HL-60 (cell line): ENCODE data around the gene MEX3C.

Source experiments
- DNase-seq, 2 experiments: peaks; one replicate each; pipeline ENCODE4 v3.0.0-alpha.2; 2010 to 2020; ENCODE audit warnings: low read depth in 1 of 2, low spot score in 1 of 2
- H3K27ac ChIP-seq: fragments of 250-450 bp; sonication (Bioruptor Pico); replicated peaks from 2 replicates; pipeline ENCODE4 v1.5.1; 2020; ENCODE audit warnings: mild to moderate bottlenecking, moderate library complexity
- H3K27me3 ChIP-seq: fragments of 250-450 bp; sonication (Bioruptor Pico); 2 replicates; pipeline ENCODE4 v1.5.1; 2021; ENCODE audit warnings: mild to moderate bottlenecking, moderate library complexity; ENCODE audit not compliant: insufficient read depth, poor library complexity, severe bottlenecking
- H3K4me3 ChIP-seq: replicated peaks from 2 replicates; pipeline ENCODE4 v1.5.1; 2011; ENCODE audit warnings: mild to moderate bottlenecking, control low read depth, low read length; ENCODE audit not compliant: insufficient read depth
- CTCF ChIP-seq: IDR thresholded peaks from one replicate; pipeline ENCODE4 v1.5.1; 2011; ENCODE audit warnings: low read length, control low read depth, inconsistent platforms; ENCODE audit not compliant: insufficient read depth
- GABPA ChIP-seq: IDR thresholded peaks from 2 replicates; pipeline ENCODE4 v1.6.1; 2012; ENCODE audit warnings: low read depth
- POLR2AphosphoS5 ChIP-seq: IDR thresholded peaks from 2 replicates; pipeline ENCODE4 v1.6.1; 2012; ENCODE audit warnings: low read depth
- REST ChIP-seq: IDR thresholded peaks from 2 replicates; pipeline ENCODE4 v1.6.1; 2012; ENCODE audit warnings: low read depth; ENCODE audit not compliant: insufficient replicate concordance
- SPI1 ChIP-seq: IDR thresholded peaks from 2 replicates; pipeline ENCODE4 v1.6.1; 2012; ENCODE audit warnings: low read depth, mild to moderate bottlenecking, borderline replicate concordance
- long read RNA-seq: library from polyadenylated mRNA; unstranded; transcript quantifications from one replicate; pipeline ENCODE4 v2.0.0, GENCODE V29; 2020

Gene MEX3C
- long read RNA-seq, partial matches to known transcripts, result 0 of 11 reads
- long read RNA-seq, other reads (novel, unspliced or antisense), result 9 of 11 reads

- TF ChIP-seq POLR2AphosphoS5, result peak; percentile 95
- peak; percentile 65 for TF ChIP-seq REST
- TF ChIP-seq SPI1, result 0 out of 2 replicates have a peak, but pooled peaks have one; percentile 53
- no peak; the same call in 1 of the 2 replicates for TF ChIP-seq GABPA
- no peak for TF ChIP-seq CTCF
- H3K27ac ChIP-seq, result peak within 1 kb of the TSS; percentile 89
- H3K27me3 ChIP-seq, result no peaks in the 10 kb centered on the region
- H3K4me3 ChIP-seq, result peak within 1 kb of the TSS; percentile 73
- peak; percentile 99 to 100 for DNase-seq
Measured at GRCh38 chr18:51197661-51198424, at the start of gene MEX3C. TSS of gene MEX3C (minus strand) at chr18:51197681. CDS start at chr18:51197320, 361 bp downstream.

- H3K27ac ChIP-seq, result no peak overlapping the region
- no peaks in the 10 kb centered on the region for H3K27me3 ChIP-seq
- no peak for TF ChIP-seq SPI1
- TF ChIP-seq POLR2AphosphoS5, result no peak
- TF ChIP-seq GABPA, result no peak
- TF ChIP-seq REST, result no peak
- TF ChIP-seq CTCF, result no peak
- no peak overlapping the region for H3K4me3 ChIP-seq
- DNase-seq, result no peak
Measured at GRCh38 chr18:51241226-51241625, 43.7 kb upstream of the MEX3C start.

- Histone ChIP-seq H3K27me3 (no peaks in the 10 kb centered on the region), H3K27ac (no peak overlapping the region), H3K4me3 (no peak overlapping the region)
- DNase-seq, result peak in 1 of 2 experiments; percentile 39
- TF ChIP-seq SPI1 (no peak), CTCF (no peak), GABPA (no peak), REST (no peak), POLR2AphosphoS5 (no peak)
Measured at GRCh38 chr18:51236225-51236624, 38.7 kb upstream of the MEX3C start.
